Measurements from ENCODE around the gene PPP2R3B.

DNA sequence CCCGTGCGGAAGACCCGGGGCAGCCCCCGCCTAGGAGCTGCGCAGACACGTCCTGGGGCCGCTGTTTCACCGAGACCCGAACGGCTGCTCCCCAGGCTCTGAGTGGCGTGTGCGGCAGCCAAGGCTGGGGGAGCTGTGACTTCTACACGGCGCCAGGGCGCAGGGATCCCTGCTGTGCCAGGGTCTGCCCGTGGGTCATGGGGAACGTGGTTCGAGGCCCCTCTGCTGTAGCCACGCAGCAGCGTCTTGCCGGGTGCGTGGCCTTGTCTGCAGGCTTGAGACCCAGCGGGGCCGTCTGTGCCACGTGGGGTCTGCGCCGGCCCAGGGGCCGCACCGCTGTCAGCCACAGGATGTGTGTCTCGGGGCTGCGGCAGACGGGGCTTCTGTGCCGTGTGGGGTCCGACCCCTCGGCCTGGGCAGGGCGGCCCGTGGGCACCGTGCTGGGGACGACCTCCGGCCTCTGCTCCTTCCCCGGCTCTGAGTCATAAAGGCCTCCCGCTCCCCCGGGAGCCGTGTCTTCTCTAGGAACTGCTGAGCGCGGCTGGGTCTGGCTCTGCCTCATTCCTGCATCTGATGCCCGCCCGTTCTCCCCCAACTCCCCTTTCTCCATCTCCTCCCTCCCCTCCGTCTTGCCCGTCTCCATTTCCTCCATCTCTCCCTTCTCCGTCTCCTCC lies 55.4 kb downstream of the PPP2R3B start:
- TF ChIP-seq, protein P1, sequence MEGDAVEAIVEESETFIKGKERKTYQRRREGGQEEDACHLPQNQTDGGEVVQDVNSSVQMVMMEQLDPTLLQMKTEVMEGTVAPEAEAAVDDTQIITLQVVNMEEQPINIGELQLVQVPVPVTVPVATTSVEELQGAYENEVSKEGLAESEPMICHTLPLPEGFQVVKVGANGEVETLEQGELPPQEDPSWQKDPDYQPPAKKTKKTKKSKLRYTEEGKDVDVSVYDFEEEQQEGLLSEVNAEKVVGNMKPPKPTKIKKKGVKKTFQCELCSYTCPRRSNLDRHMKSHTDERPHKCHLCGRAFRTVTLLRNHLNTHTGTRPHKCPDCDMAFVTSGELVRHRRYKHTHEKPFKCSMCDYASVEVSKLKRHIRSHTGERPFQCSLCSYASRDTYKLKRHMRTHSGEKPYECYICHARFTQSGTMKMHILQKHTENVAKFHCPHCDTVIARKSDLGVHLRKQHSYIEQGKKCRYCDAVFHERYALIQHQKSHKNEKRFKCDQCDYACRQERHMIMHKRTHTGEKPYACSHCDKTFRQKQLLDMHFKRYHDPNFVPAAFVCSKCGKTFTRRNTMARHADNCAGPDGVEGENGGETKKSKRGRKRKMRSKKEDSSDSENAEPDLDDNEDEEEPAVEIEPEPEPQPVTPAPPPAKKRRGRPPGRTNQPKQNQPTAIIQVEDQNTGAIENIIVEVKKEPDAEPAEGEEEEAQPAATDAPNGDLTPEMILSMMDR (IDR thresholded peaks at IDR 0.05; ENCODE audit: low read depth, low read length), result no peak
- no peak for TF ChIP-seq EZH2phosphoT487 (IDR thresholded peaks at IDR 0.05; ENCODE audit: low read depth)
